GM18867 (cell line): Measurements from ENCODE around the gene ADTRP.
"Not testable (repeated sequence)": the region's sequence is repeated elsewhere in the genome, so short reads cannot be mapped to it uniquely, and the experiment has no call there.

ENCODE experiments used
- ATAC-seq: cut with Tn5 transposase; IDR thresholded peaks from one replicate; pipeline ENCODE4 v1.9.1; 2021; ENCODE audit warnings: mild to moderate bottlenecking, moderate library complexity; ENCODE audit not compliant: unreplicated experiment

The ADTRP gene

GRCh38 chr6:11702089-11702488 is 76.5 kb downstream of the ADTRP start:
- no peak for ATAC-seq

DNA sequence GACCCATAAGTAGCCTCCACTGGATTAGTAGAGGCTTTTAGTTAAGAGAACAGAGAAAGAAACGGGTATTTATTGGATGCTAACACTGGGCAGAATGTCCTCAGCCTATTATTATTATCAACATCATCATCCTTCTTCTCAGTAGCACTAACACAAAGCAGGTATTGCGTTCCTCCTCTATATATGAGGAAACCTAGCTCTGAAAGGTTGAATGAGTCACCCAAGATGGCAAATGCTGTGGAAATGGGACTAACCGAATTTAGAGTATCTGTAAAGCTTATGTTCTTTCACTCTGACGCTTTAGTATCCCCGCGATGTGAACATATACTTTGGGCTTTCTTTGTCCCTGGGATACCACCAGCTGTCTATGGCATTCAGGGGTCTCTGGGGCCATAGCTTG is 77.0 kb downstream of the ADTRP start:
- ATAC-seq: no peak

DNA sequence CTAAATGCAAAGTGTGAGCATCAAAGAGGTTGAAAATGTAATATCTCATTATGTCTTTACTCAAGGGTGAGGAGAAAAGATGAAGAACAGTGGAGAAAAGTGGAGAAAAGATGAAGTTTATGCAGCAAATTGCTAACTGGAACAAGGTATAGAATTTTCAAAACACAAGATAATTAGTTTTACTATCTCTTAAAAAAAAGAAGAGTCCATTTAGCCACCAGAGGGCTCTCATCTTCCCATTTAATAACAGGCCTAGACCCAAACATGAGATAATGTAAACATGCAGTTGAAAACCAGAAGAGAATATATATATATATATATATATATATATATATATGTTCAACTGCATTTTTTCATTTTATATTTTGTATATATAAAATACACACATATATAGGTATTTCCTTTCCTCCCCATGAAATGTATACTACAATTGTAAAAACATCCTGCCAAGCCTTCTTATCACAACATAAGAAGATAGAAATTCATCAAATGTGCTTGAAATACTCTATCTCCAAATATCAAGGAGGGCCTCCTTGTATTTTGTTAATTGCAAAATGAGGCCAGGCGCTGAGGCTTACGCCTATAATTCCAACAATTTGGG is 78.4 kb downstream of the ADTRP start:
- no peak for ATAC-seq

DNA sequence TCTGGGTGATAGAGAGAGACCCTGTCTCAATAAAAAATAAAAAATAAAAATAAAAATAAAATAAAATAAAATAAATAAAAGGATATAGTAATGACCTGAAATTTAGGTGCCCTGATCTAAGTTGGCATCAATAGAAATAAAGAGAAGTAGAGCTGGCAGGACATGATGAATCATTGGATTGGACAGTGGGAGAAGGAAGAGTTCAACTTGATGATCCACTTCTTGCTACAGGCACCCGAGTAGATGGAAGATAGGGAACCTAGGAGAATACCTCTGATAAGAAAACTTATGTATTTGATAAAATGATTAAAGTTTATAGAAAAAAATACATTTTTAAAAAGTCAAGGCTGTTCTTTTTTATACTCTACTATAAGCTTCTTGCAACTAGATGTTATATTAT is 79.0 kb downstream of the ADTRP start:
- no peak for ATAC-seq

DNA sequence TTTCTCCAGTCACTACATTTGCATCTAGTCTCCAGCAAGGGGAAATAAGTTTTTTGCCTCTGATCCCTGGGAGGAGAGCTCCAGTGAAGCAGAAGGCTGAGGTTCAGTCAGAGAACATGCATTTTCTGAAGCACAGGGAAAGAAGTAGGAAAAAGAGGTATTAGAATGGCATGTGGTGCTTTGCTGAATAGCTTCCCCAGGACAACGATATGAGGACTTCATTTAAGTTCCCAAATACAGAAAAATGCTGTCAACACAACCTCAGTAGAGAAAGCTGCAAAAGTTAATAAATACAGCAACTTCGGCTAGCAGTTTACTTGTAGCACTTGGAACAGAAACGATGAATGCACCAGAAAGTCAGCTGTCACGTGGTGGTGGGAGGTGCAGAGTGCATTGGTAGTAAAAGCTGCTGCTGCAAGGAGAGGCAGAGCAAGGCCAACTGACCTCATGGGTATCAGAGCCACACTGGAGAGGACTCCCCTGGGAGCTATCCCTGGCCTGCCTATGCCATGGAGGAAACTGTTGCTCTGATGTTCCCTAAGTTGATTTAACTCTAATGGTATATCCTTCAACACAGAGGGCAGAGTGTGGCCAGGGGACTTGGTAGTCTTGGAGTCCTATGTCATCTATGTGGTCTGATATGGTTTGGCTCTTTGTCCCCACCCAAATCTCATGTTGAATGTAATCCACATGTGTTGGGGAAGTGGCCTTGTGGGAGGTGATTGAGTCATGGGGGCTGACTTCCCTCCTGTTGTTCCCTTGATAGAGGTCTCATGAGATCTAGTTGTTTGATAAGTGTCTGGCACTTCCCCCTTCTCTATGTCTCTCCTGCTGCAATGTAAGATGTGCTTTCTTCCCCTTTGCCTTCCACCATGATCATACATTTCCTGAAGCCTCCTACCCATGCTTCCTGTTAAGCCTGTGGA is 85.9 kb downstream of the ADTRP start:
- no peak for ATAC-seq

DNA sequence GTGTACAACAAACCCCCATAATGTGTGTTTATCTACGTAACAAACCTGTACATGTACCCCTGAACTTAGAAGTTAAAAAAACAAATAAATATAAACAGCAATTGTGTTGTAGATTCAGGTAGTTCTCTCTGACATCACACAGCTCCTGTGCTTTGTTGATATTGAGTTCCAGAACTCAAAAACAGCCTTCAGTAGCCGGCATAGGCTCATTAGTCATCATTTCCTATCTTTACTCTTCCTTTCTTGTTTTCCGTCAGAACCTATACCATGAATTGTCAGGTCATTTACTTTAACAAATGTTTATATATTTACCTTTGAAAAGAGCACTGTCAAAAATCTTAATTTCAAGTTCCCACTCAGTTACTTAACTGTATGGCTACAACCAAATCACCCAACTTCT is 88.8 kb downstream of the ADTRP start:
- ATAC-seq: no peak

GRCh38 chr6:11689400-11689799 is 89.2 kb downstream of the ADTRP start:
- ATAC-seq: not testable (repeated sequence)

DNA sequence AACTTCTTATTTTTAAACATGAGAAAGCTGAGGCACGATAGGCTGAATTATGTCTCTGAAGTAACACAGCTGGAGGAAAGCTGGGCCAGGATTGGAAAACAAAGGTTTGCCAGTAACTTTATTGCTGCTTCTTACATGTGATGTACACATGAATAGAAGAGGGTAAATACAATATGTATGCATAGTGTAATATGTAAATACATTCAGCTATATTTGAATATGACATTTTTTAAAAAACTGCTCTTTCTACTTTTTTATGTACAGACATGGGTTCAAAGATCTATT is 90.2 kb downstream of the ADTRP start:
- no peak for ATAC-seq

DNA sequence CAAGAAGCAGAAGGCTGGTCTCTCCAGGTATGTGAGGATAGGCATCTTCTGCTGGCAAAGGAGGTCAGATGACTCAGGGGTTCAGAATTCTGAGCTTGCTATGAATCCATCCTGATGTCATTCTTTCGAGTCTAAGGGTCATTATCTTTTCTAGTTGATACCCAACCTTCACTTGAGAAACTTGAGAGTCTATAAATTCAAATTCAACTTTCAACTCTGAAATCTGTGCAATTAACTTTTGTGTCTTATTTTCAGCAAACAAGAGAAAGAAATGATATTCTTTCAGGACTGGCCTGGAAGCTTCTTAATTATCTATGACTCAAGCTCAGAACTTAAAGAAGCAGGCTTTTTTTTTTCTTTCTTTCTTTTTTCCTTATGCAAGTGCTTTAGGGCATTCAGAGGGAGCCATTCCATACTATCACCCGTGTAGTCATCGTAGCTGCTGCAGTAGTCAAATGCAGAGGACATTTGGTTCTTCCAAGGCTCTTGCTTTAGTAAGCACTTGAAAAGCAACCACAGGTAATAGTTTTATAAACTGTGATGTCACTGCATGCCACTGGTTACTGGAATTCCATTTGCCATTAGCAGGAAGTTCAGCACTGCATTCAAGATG is 93.0 kb downstream of the ADTRP start:
- no peak for ATAC-seq

GRCh38 chr6:11684901-11685480 is 93.6 kb downstream of the ADTRP start:
- ATAC-seq: no peak

DNA sequence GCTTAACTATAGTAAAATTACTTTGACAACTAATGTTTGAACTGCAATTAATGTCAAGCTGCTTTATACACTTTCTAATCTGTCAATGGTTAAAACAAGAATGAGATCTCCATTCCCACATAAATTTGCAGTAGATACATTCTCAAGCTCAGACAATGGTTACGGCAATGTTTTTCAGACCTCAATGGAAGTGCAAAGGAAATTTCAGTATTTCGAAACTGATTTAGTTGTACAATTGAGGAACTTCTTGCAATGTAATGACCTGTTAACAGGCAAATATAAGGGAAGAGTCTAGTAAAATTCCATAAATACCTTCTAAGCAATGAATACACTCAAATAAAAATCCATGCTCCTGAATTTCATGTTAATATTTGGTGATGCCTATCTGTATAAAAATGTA is 94.7 kb downstream of the ADTRP start:
- no peak for ATAC-seq

GRCh38 chr6:11682561-11682975 is 96.0 kb downstream of the ADTRP start:
- ATAC-seq: no peak

GRCh38 chr6:11681770-11682169 is 96.8 kb downstream of the ADTRP start:
- no peak for ATAC-seq

GRCh38 chr6:11681357-11681756 is 97.2 kb downstream of the ADTRP start:
- no peak for ATAC-seq

GRCh38 chr6:11680479-11680878 is 98.1 kb downstream of the ADTRP start:
- ATAC-seq: not testable (repeated sequence)

DNA sequence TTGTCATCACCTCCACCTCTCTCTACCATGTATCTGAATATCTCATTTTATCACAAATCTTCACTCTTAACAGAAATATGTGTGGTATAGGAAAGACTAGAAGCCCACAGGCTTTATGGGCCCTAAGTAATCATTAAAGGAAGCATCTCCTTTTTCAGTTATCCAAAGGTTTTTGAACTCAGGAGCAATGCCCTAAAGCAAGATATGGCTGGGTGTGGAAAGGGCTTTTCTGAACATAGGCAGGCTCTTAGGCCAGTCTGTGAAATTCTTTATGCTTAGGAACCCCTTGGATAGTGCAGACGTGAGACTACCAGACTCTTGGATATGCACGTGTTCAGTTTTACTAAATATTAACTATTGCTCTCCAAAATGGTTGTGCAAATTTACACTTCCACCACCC is 99.5 kb downstream of the ADTRP start:
- no peak for ATAC-seq

DNA sequence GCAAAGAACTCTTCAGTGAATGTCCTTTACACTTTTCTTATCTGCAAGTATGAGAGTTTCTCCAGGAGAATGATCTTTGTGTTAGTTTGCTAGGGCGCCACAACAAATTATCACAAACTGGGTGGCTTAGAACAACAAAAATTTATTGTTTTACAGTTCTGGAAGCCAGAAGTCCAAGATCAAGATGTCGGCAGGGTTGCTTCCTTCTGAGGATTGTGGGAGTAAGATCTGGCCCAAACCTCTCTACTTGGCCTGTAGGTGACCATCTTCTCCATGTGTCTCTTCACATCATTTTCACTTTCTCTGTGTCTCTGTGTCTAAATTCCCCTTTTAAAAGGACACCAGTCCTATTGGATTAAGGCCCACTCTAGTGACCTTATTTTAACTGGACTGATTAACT is 103.0 kb downstream of the ADTRP start:
- ATAC-seq: no peak

DNA sequence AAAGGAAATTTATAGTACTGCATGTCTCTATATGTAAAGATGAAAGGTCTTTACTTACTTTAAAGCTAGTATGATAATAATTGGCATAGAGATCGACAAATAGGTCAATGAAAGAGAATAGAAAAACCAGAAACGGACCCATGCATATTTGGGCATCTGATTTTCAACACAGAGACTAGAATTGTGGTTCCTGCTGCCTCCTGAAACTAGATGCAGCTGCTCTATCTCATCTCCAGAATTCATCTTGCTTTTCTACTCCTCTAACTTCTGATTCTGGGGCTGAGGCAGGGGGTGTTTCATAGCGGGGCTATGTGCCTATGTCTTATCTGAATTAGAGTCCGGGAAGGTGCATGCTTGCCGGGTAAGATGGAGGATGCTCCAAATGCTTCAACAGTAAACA is 105.9 kb downstream of the ADTRP start:
- no peak for ATAC-seq

GRCh38 chr6:11672256-11672655 is 106.3 kb downstream of the ADTRP start:
- ATAC-seq: no peak

GRCh38 chr6:11669696-11670095 is 108.9 kb downstream of the ADTRP start:
- no peak for ATAC-seq

- ATAC-seq: no peak
Observed at GRCh38 chr6:11668455-11668854, 110.1 kb downstream of the ADTRP start.

DNA sequence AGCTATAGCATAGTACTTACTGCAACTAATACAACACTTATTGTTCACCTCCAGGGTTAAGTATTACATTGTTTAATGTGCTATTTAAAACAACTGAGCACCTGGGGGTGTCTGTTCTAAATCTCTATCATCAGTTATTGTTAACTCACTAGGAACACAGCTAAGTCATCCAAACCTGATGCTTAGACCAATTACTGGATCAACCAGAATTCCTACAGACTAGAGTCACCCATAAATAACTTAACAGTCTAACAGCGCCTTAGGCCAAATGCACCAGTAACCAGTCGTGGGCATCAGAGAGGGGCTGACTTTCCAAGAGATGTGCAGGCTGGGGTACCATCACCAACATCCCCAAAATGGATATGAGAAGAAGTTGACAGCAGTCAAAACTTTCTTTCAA is 110.7 kb downstream of the ADTRP start:
- no peak for ATAC-seq
